AG04449 (cell line): Measurements from ENCODE around the gene PHGDH.

Source experiments
- CTCF ChIA-PET: fragments of 350-600 bp; formaldehyde crosslinking; extraction: SDS; loops from one replicate; lab custom pipeline; 2021; ENCODE audit warnings: antibody characterized with exemption; lab: Yijun Ruan, JAX
- POLR2A ChIA-PET: fragments of 400-600, 350-600 bp; formaldehyde crosslinking; extraction: SDS; loops from one replicate; lab custom pipeline; 2020; ENCODE audit warnings: antibody characterized with exemption, inconsistent platforms; lab: Yijun Ruan, JAX
- DNase-seq: peaks from one replicate; pipeline ENCODE4 v3.0.0-alpha.2; 2010; ENCODE audit warnings: low read depth, low spot score
- H3K4me3 ChIP-seq: 2 replicates; pipeline ENCODE4 v1.5.1; 2011; ENCODE audit warnings: low read depth, mild to moderate bottlenecking, control low read depth, low read length
- TF ChIP-seq, protein P1 (sequence below): IDR thresholded peaks from one replicate; pipeline ENCODE4 v1.5.1; 2011; ENCODE audit warnings: mild to moderate bottlenecking, moderate library complexity, low read length, control low read depth, inconsistent platforms; ENCODE audit not compliant: insufficient read depth; ENCODE audit errors: missing control alignments

PHGDH gene

DNA sequence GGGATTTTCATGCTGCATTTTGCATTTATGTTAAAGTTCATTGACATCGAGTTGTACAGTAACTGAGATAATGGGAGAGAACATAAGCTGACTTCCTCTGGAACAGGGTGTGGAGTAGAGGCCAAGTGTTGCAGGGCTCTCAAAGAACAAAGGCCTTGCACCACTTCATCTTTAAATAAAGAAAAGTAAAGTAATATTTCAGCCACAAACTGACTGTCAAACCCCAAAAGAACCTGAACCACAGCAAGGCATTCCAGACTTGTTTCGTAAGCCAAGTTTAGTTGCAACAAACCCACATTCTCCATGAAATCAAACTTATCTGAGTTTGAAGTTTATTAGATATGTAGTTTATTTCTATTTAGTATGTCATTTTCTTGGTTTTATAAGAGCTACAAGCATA, 76.0 kb downstream of the PHGDH start:
- POLR2A ChIA-PET: no interaction called here
- no peak overlapping the region for H3K4me3 ChIP-seq
- CTCF ChIA-PET: interaction anchor here (1.9 to 2.7 kb wide), 2 partner anchors 21 to 44 kb away, joined by 6 to 14 read pairs; no protein-coding TSS in a partner anchor
- no peak for DNase-seq
- TF ChIP-seq, protein P1, sequence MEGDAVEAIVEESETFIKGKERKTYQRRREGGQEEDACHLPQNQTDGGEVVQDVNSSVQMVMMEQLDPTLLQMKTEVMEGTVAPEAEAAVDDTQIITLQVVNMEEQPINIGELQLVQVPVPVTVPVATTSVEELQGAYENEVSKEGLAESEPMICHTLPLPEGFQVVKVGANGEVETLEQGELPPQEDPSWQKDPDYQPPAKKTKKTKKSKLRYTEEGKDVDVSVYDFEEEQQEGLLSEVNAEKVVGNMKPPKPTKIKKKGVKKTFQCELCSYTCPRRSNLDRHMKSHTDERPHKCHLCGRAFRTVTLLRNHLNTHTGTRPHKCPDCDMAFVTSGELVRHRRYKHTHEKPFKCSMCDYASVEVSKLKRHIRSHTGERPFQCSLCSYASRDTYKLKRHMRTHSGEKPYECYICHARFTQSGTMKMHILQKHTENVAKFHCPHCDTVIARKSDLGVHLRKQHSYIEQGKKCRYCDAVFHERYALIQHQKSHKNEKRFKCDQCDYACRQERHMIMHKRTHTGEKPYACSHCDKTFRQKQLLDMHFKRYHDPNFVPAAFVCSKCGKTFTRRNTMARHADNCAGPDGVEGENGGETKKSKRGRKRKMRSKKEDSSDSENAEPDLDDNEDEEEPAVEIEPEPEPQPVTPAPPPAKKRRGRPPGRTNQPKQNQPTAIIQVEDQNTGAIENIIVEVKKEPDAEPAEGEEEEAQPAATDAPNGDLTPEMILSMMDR: no peak

- TF ChIP-seq, protein P1: no peak
- DNase-seq: no peak
- ChIA-PET POLR2A (no interaction called here), CTCF (no interaction called here)
- H3K4me3 ChIP-seq: no peak overlapping the region
These were observed 78.9 kb downstream of the PHGDH start for GRCh38 chr1:119790451-119791198.

- H3K4me3 ChIP-seq: no peak overlapping the region
- CTCF ChIA-PET: interaction anchor here (0.6 to 2.2 kb wide), 2 partner anchors 11 to 18 kb away, joined by 3 to 11 read pairs; no protein-coding TSS in a partner anchor
- TF ChIP-seq, protein P1: no peak
- no peak for DNase-seq
- POLR2A ChIA-PET: no interaction called here
These were observed 79.6 kb downstream of the PHGDH start for GRCh38 chr1:119791377-119791776.
